Right renal pelvis (tissue), 4 donors: ENCODE data around the gene RELN. TPM values are rescaled to one million over a fixed set of nuclear protein-coding genes. Genes with fewer than 3 reads are reported as not detected.

Source experiments
- DNase-seq, 4 donors: peaks; one replicate each; pipeline ENCODE4 v3.0.0-alpha.2; 2013; ENCODE audit warnings: low read depth in 4 of 4, low spot score in 3 of 4, missing footprints in 1 of 4
- polyA plus RNA-seq, 4 donors: library from polyadenylated mRNA; unstranded; fragments of 120-200 nt; gene quantifications; one replicate each; pipeline ENCODE4 v1.2.1, GENCODE V29; 2013; ENCODE audit not compliant: insufficient read length in 4 of 4

Gene RELN
- polyA plus RNA-seq, 4 donors: 12.9 to 24.5 (median 18.7) TPM

DNA sequence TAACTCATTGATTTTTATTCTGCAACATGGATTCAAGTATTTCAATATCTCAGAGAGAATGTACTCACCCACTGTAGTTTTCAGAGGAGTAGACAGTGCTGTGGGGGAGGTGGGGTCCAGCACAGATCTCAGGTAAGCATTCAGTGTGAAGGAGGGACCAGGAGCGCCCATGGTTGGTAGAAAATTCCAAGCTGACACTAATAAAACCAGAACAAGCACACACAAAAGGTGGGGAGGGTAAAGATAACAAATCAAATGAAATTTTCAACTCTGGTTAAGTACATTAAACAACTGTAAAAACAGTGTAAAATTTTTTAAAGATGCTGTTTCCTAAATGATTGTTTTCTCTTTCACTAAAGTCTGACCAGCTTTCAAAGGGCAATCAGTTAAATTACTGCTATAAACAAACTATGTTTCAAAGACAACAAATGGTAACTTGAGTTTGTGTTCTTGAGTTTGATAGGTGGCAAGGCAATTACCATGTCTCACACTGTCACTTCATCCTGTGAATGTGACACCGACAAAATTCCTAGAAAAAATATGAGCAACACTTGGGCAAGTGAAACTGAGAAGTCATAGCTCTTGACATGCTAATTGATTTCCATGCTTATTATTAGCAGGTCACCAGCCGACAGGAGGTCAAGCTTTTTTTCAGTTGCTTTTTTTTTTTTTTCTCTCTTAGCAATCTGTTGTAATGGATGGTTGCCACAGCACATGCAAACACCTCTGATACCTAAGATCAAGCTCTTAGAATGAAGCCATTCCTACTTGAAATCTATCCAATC is 337.7 kb downstream of the RELN start:
- DNase-seq: peak in 1 of 4 donors; percentile 5

DNA sequence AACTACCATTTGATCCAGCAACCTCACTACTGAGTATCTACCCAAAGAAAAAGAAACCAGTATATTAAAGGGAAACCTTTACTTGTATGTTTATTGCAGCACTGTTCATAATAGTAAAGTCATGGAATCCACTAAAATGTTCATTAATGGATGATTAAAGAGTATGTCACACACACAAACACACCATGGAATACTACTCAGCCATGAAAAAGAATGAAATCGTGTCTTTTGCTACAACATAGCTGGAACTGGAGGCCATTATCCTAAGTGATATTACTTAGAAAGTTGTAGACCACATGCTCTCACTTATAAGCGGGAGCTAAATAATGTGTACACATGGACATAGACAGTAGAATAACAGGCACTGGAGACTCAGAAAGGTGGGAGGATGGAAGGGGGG is 340.4 kb downstream of the RELN start:
- no peak for DNase-seq

DNA sequence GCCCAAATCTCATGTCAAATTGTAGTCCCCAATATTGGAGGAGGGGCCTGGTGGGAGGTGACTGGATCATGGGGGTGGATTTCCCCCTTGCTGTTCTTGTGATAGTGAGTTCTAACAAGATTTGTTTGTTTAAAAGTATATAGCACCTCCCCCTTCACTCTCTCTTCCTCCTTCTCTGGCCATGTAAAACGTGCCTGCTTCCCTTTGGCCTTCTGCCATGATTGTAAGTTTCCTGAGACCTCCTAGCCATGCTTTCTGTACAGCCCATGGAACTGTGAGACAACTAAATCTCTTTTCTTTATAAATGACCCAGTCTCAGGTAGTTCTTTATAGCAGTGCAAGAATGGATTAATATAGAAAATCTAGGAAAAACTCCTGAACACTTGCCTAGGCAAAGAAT is 341.3 kb downstream of the RELN start:
- no peak for DNase-seq

DNA sequence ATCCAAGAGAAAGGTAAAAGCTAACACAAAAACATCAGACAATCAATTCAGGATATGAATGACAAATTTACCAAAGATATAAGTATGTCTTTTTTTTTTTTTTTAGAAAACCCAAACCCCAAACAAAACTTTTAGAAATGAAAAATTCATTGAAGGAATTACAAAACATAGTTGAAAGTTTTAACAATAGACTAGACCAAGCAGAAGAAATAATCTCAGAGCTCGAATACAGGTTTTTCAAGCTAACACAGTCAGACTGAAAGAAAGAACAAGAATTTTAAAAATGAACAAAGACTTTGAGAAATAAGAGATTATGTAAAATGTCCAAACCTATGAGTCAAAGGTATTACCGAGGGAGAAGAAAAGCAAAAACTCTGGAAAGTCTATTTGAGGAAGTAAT is 345.1 kb downstream of the RELN start:
- no peak for DNase-seq

DNA sequence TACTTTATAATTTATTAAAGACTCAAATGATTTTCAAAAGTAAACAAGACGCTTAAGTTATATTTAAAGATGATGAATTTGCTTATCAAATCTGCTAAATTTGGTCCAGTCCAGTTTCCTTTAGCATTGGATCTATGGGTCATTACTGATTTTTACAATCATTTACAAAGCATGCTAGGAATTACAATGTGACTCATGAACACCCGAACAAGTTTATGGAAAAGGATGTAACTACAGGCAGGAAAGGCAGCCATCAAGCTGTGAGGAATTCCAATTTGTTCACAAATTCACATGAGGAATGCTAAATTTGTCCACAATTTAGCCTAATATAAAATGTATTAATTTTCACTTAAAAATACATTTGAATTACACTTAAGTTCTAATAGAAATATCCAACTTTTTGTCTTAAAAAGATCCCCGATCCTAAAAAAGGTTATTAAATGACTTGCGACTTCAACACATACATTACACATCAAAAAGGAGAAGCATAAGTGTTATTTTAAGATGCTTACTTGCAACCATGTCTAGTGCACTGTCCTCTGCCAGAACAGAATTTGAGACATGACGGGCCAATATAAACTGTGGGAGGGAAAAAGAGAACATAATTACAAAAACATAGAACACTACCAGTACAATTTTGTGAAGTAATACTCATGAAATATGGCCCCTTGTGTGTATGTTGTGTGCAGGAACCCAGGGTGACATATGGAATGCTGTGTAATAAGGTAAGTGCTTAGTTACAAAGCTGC is 349.3 kb downstream of the RELN start:
- DNase-seq: no peak

DNA sequence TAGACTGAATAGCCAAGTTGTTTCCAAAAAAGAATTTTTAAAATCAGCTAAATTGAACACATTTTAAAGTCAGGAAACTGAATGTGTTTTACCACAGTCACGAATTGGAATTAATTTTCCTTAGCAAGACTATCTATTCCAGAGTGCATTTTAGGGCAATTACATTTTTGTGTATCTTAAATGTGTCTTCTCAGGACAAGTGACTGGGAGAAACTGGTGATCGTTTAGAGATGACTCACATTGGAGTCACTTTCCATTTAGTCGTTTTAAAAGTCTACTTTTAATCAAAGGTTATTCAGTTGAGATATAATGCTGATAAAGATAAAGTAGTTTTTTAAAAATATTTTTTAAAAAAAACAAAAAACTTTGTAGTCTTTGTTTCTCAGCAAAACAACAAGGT is 351.7 kb downstream of the RELN start:
- no peak for DNase-seq

DNA sequence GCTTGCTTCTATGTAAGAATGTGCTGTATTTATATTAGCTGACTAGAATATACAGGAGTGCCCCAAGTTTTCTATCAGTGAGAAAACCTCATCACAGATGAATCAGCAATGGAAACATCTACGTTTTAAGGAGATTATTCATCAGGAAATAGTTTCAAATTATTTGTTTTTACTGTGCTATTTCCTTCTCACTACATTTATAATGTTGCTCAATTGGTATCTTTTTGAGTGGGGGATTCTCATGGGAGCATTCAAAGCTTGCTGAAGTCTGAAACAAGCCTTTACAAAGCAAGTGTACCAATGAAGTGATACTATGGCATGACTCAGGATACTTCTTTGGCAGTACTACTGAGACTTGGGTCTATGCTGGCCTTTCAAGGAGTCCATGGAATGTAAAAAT is 352.4 kb downstream of the RELN start:
- no peak for DNase-seq

DNA sequence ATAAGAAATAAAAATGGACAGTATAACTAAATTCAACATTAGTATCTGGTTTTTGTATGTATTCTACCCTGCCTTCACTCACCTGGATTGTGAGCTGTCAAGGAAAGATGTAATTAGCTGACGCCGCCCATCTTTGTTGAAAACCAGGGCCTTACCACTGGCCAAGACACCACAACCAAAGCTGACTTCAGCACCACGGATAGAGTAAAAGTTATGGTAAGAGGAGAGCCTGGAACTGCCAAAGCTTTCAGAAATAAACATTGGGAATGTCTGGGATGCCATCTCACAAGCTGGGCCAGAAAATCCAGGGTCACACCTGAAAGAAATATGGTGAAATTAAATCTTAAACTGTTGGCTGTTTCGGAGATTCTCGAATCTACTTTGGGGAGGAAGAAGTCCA is 353.3 kb downstream of the RELN start:
- DNase-seq: no peak

DNA sequence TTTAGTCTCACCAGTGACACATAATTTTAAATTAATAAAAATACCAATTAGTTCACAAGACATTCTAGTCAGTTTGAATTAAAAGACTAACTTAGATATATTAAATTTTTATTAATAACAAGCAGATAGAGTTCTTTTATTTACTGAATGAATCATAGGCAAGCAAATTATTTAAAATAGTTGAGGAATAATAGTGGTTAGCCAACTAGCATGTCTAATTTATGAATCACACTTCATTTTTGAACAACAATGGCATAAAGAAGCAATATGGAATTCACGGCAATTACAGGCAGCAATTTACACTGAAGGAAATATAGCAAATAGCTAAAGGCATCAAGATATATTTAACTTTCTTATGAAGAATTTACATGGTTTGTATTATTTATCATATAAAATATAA is 356.5 kb downstream of the RELN start:
- no peak for DNase-seq

DNA sequence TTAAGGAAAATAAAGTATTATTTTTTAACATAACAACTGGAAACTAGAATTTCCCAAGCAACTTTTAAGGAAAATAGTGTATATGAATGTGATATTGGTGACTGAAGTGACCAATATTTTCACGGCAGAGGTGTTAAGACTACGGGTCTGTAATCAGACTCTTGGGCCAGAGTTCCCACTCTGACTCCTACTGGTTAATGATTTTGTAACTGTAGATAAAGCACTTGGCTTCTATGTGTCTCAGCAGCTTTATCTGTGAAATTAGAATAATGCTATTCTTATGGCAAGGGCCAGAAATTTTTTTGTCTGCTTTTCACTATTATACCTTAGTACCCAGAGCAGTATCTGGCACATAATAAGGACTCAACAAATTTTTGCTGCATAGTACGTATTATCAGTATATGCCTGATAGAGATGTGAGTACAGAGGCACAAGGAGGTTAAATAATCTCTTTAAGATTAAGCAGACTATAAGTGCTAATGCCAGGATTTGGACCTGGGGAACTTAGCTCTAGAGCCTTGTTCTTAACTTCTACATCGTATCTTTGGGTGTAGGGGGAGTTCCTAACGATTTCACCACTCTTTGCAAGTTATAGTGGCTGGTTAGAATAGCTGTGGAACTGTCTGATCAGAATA is 357.3 kb downstream of the RELN start:
- DNase-seq: no peak

DNA sequence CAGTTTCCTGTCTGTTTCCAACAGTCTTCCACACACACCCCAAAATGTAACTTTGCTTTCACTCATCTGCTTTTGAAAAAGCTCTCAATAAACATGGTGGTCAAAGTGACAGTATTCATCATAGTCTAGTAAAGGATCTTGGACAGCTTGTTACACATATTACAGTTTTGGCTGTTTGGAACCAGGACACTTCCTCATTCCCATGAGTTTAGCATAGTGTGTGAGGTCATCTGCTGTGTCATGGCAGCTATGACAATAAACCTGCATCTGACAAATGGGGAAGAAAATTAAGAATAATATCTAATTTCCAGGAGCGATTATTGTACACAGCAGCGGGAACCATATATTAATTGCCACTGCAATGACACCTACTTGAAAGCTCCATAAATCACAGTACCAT is 359.1 kb downstream of the RELN start:
- DNase-seq: no peak

DNA sequence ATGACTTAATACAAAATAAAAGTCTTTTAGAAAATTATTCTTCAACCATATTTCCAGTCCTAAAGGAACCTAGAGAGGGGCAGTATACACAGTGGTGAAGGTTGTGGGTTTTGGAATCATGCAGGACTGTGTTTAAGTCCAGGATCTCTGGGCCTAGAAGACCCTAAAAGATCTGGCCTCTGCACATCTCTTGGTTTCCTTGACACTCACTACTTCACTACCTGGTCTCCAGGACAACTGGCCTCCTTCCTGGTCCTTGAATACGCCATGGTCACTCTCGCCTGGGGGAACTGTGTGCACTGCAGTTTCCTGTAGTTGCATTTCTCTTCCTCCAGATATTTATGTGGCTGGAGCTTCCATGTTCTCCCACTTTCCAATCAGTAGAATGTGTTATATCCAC is 360.7 kb downstream of the RELN start:
- no peak for DNase-seq

DNA sequence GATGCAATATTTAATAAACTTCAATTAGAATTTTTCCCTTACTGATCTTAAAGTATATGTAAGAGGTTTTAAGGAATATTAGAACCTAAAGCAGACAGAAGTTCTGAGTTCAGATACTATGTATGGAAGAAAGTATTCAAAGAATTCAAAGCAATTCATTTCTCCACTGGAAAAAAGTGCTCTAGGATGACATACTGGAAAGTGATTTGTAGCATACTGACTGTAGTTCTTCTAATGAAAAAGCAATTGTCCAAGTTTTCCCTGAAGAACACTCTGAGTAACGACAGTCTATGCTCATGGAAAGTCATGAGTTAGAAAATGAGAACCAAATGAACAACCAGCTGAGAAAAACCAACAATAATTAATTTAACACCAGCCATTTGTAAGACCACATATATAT is 362.7 kb downstream of the RELN start:
- DNase-seq: no peak

DNA sequence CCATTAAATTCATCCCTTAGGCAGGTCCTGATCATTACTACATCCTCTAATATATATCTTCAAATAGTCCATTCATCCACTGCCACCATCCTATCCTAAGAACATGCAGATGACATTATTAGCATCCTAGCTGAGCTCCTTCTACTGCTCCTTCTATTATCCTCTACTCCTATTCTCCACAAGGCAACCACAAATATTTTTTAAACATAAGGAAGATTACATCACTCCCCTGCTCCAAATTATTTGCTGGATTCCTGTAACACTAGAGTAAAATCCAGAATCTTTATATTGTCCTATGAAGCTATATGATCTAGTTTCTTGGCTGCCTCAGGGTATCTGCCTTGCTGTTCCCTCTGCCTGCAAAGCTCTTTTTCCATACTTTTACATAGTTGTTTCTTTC is 367.2 kb downstream of the RELN start:
- no peak for DNase-seq

DNA sequence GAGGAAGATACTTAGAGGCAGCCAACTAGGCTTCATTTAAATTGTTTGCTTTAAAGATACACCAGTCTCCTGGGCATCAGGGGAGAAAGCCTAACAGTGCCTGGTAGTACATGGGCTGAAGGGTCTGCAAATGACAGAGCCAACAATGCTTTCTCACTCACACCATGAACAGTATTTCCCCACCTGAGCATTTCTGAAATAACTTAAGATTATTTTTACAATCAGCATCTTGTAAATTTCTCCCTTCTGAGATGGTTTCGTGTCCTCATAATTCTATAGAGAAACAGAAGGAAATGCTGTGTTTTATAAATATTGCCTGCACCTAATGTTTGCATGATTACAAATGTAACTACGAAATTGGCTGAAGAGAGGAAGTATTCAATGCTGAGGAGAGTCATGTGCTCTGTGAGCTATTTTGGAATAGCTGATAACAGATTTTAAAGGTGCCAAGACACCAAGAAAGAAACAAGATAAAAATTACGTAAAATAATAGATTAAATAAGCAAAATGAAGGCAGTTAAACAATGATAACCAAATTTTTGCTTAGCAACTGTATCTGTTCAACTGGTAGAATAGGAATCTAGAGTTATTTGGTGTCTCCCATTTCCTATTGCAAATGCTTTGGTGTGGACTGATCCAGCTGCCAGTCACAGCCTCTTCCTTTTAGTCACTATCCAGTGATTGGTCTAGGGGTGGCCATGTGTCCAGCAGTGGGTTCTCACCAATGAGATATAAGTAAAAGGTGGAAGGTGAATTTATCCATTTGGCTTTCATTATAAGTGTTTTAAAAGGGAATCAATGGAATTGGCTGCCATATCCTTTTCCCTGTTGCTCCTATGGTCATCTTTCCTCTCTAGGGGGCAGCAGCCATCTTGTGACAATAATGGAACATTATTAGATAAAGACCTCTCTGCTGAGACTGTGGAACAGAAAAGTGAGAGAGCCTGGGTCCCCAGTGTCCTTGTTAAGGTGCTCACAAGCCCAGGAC is 375.5 kb downstream of the RELN start:
- no peak for DNase-seq

DNA sequence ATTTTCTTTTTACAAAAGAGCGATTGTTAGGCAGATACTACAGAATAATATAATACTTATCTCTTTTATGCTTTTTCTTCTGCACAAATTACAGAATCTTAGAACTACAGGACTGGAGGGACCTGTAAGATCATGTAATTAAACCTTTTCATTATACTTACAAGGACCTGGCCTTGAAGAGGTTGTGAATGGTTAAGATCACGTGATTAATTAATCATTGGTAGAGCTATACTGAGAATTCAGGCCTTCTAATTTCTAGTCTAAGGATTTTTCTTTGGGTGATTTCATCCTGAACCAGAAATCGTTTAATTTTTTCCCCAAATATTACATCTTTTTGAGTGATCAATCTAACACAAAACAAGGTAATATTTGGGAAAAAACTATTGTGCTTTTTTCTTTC is 379.7 kb downstream of the RELN start:
- no peak for DNase-seq

DNA sequence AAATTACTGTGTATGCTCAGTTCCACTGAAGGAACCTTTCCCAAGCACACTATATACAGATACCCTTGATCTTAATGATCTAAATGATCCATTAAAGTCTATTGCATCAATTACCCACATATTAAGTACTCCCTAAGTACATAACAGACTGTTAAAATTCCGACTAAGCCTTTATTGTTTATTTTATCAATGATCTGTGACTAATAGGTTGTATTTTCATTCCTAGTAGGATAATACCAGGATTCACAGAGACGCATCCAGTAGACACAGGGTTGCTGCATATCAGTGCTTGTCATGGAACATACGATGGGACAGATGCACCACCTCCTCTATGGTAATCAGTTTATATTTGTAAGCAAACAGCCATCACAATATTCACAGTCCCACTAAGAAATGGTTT is 383.8 kb downstream of the RELN start:
- DNase-seq: no peak

DNA sequence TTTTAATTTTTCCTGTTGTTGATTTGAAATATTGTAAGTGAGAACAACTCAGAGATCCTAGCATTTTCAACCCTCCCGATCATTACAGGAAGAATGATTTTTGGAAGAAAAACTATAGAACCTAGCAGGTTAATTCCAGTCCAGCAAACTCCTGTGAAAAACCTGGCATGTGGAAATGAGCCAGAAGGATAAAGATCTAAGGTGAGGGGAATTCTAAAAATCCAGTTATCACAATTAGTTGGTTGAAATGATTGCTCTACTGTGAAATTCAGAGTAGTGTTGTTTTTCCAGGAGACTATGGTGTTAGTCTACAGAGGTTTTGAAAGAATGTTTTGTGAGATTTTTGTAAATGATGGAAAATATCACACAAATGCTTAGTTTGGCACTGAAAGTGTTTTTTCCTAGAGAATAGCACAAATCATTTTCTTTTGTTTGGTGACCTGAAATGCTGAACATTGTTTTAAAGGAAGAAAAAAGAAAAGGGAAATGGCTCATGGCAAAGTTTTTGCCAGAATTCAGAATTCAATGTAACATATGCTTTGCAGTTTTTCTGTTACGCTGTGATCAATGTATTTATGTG is 391.0 kb downstream of the RELN start:
- no peak for DNase-seq

DNA sequence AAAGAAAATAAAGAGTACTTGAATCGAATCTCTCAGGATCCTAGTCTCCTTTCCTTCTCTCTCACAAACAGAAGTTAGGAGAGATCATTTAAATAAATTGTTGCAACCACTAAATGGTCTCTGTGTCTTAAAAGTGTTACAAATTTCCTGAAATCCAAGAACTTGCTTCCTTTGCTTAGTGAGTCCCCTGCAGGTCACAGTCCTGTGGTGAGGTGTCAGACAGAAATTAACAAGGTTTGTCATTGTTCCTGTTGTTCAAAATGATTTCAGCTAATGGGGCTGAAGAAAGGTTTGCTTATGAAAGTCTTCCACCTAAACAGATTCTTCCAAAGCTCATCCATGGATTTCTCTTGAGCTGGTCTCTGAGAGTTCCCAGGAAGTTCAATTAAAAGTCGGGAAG is 391.9 kb downstream of the RELN start:
- no peak for DNase-seq

DNA sequence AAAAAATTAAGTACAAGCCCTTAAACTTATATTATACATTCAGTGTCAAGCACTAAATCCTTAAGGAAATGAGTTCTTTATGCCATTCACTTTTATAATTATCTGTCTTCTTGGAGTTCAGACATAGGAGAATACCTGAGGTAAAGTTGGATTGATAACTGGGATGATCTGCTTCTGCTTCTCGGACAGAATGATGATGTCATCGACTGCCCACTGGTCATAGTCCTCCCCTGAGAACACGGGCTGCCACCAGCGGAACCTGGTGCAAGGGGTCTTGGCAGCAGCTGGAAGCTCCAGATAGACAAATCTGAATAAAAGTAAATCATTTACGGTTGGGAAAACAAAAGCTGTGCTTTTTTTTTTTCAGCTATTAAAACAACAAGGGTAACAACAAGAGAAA is 395.3 kb downstream of the RELN start:
- DNase-seq: no peak
